MCF 10A (cell line): ENCODE measurements around the gene PRKRA. TPM values are rescaled to one million over a fixed set of nuclear protein-coding genes. Genes with fewer than 3 reads are reported as not detected.

Experiments used
- BruUV-seq: library from RNA; stranded (reverse); fragments of 400-500 nt; replicated peaks from 2 replicates; lab custom pipeline; 2021; lab: Mats Ljungman, UMichigan
- CTCF ChIA-PET: fragments of 300-600 bp; sonication (Branson Sonifier 250); formaldehyde crosslinking; extraction: SDS; loops from one replicate; lab custom pipeline; 2021; ENCODE audit warnings: antibody characterized with exemption, inconsistent platforms; lab: Yijun Ruan, JAX
- POLR2A ChIA-PET: fragments of 300-600, 350-650 bp; sonication (Branson Sonifier 250); formaldehyde crosslinking; extraction: SDS; loops from one replicate; lab custom pipeline; 2020; ENCODE audit warnings: antibody characterized with exemption, inconsistent platforms; lab: Yijun Ruan, JAX
- DNase-seq: peaks from one replicate; pipeline ENCODE4 v3.0.0-alpha.2; 2018; ENCODE audit not compliant: unreplicated experiment
- H3K27ac Mint-ChIP-seq: one replicate; pipeline ENCODE4 v1.8.0; 2022; ENCODE audit warnings: mild to moderate bottlenecking, low read depth, mixed read lengths; ENCODE audit not compliant: unreplicated experiment
- H3K27me3 Mint-ChIP-seq: one replicate; pipeline ENCODE4 v1.8.0; 2022; ENCODE audit warnings: mixed read lengths; ENCODE audit not compliant: insufficient read depth, unreplicated experiment
- H3K36me3 Mint-ChIP-seq: one replicate; pipeline ENCODE4 v1.8.0; 2022; ENCODE audit warnings: mild to moderate bottlenecking, moderate library complexity, mixed read lengths; ENCODE audit not compliant: insufficient read depth, unreplicated experiment
- H3K4me1 Mint-ChIP-seq: one replicate; pipeline ENCODE4 v1.8.0; 2022; ENCODE audit warnings: mixed read lengths; ENCODE audit not compliant: insufficient read depth, unreplicated experiment
- H3K4me3 Mint-ChIP-seq: one replicate; pipeline ENCODE4 v1.8.0; 2022; ENCODE audit warnings: mild to moderate bottlenecking, moderate library complexity, mixed read lengths; ENCODE audit not compliant: unreplicated experiment
- H3K9me3 Mint-ChIP-seq: one replicate; pipeline ENCODE4 v1.8.0; 2022; ENCODE audit warnings: mixed read lengths; ENCODE audit not compliant: unreplicated experiment
- CTCF ChIP-seq: fragments of 200-600 bp; IDR thresholded peaks from one replicate; pipeline ENCODE4 v1.8.0; 2022; ENCODE audit warnings: antibody characterized with exemption, mild to moderate bottlenecking; ENCODE audit not compliant: unreplicated experiment
- intact Hi-C: fragments of 100-400 bp; cut with micrococcal nuclease; formaldehyde crosslinking; loops from 2 replicates; pipeline ENCODE4 v1.14.1; 2022
- total RNA-seq: library from RNA; stranded (reverse); gene quantifications from 2 replicates; pipeline ENCODE4 v1.2.3, GENCODE V29; 2022

The PRKRA gene
- total RNA-seq, 1 experiment from 2014 or later = 58.9 TPM

- Mint-ChIP-seq H3K36me3 (peaks cover 30% of the 10 kb centered on the region), H3K4me1 (peaks cover 5% of the 10 kb centered on the region), H3K27ac (no peak overlapping the region), H3K9me3 (no peaks in the 10 kb centered on the region), H3K27me3 (no peaks in the 10 kb centered on the region), H3K4me3 (no peak overlapping the region)
- ChIA-PET POLR2A (interaction anchor here (1.4 to 1.8 kb wide), 2 partner anchors 19 to 200 kb away, joined by 4 to 8 read pairs; partner anchors contain the start of gene OSBPL6), CTCF (interaction anchor here (0.6 to 5.1 kb wide), 16 partner anchors 10 to 283 kb away, joined by 3 to 40 read pairs (median 3); partner anchors contain the start of gene RBM45)
- TF ChIP-seq CTCF = no peak
- no peak for DNase-seq
- intact Hi-C loops = loop anchor here (5.0 kb wide), 1 partner anchor 88 kb away; no protein-coding TSS in a partner anchor
- no TSS peak for BruUV-seq
Measured at GRCh38 chr2:178394859-178395258, 56.1 kb downstream of the PRKRA start.

DNA sequence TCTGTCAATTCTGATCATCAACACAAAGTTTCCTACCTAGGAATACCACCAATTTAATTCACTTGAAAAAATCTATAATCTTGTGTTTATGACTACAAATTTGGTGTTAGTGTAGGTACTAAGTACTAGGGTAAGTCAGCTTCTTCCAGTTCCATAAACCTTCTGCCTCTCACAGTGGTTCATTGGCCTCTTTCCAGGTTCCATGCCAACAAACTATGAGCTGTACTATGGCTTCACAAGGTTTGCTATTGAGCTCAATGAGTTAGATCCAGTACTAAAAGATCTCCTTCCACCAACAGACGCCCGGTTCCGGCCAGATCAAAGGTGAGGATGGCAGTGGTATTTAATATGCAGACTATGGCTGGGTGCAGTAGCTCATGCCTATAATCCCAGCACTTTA lies 58.8 kb downstream of the PRKRA start:
- H3K36me3 Mint-ChIP-seq = peaks cover 45% of the 10 kb centered on the region
- H3K27me3 Mint-ChIP-seq = no peaks in the 10 kb centered on the region
- H3K27ac Mint-ChIP-seq = no peak overlapping the region
- H3K4me3 Mint-ChIP-seq = no peak overlapping the region
- TF ChIP-seq CTCF = no peak
- DNase-seq = peak; percentile 32
- BruUV-seq = no TSS peak
- ChIA-PET CTCF (interaction anchor here (0.6 to 3.9 kb wide), 9 partner anchors 9 to 1170 kb away, joined by 3 to 11 read pairs (median 4); no protein-coding TSS in a partner anchor), POLR2A (interaction anchor here (0.6 to 2.4 kb wide), 3 partner anchors 22 to 197 kb away, joined by 3 to 11 read pairs (median 3); no protein-coding TSS in a partner anchor)
- peaks cover 2% of the 10 kb centered on the region for H3K4me1 Mint-ChIP-seq
- intact Hi-C loops = no loop called here
- no peaks in the 10 kb centered on the region for H3K9me3 Mint-ChIP-seq

DNA sequence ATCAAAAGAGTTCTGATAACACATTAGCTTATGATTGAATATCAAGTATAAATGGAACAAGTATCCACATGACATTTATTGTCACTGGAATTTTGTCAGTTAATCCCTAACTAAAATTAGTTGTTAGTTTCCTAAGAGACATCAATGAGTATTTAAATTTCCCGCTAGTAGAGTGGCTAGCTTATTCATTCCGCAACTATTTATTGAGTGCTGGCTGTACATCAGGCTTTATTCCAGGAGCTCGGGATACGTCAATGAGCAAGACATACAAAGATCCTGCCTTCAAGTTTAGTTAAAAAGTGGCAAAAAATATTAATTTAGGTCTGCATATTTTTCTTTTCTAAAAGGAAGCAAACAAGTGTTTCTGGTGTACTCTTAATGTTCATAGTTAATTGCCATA lies 59.3 kb downstream of the PRKRA start:
- Mint-ChIP-seq H3K4me1 (no peaks in the 10 kb centered on the region), H3K4me3 (no peak overlapping the region), H3K27me3 (no peaks in the 10 kb centered on the region), H3K27ac (no peak overlapping the region), H3K9me3 (no peaks in the 10 kb centered on the region), H3K36me3 (peaks cover 45% of the 10 kb centered on the region)
- intact Hi-C loops = no loop called here
- BruUV-seq = no TSS peak
- ChIA-PET CTCF (interaction anchor here (0.6 to 3.9 kb wide), 6 partner anchors 23 to 863 kb away, joined by 3 to 11 read pairs (median 4); no protein-coding TSS in a partner anchor), POLR2A (interaction anchor here (0.5 to 2.4 kb wide), 5 partner anchors 22 to 370 kb away, joined by 3 to 11 read pairs (median 3); no protein-coding TSS in a partner anchor)
- no peak for DNase-seq
- TF ChIP-seq CTCF = no peak

- H3K9me3 Mint-ChIP-seq = no peaks in the 10 kb centered on the region
- BruUV-seq = no TSS peak
- intact Hi-C loops = no loop called here
- H3K36me3 Mint-ChIP-seq = peaks cover 58% of the 10 kb centered on the region
- POLR2A ChIA-PET = no interaction called here
- CTCF ChIA-PET = interaction anchor here (0.9 kb wide), 1 partner anchor 16 kb away, joined by 3 read pairs; no protein-coding TSS in a partner anchor
- TF ChIP-seq CTCF = no peak
- no peak for DNase-seq
- H3K4me3 Mint-ChIP-seq = no peak overlapping the region
- H3K27me3 Mint-ChIP-seq = no peaks in the 10 kb centered on the region
- H3K4me1 Mint-ChIP-seq = no peaks in the 10 kb centered on the region
- no peak overlapping the region for H3K27ac Mint-ChIP-seq
Measured at GRCh38 chr2:178388287-178388686, 62.7 kb downstream of the PRKRA start.
